Left hindlimb (tissue), 1 donor: Measurements from ENCODE around the gene MYH11.
"Not testable (repeated sequence)": the region's sequence is repeated elsewhere in the genome, so short reads cannot be mapped to it uniquely, and the experiment has no call there.

Experiments used
- DNase-seq: peaks from one replicate; pipeline ENCODE4 v3.0.0-alpha.2; 2018

The MYH11 gene

DNA sequence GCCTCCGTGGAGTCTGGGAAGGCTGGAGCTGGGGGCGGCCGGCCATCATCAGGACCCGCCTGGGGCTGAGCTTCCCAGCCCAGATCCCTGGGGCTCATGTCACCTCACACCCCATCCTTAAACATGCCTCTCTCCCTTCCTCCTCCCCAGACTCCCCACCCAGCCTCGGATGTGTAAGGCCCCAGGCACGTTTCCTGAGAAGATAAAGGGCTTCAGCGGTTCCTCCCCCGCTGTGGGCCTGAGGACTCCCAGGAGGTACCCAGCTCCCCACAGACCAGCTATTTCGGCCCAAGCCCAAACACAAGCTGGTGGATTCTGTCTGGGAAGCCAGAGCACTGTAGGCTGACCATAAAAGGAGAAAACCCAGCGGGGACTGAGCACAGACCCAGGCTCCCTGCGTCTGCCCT, 49.2 kb downstream of the MYH11 start:
- no peak for DNase-seq

DNA sequence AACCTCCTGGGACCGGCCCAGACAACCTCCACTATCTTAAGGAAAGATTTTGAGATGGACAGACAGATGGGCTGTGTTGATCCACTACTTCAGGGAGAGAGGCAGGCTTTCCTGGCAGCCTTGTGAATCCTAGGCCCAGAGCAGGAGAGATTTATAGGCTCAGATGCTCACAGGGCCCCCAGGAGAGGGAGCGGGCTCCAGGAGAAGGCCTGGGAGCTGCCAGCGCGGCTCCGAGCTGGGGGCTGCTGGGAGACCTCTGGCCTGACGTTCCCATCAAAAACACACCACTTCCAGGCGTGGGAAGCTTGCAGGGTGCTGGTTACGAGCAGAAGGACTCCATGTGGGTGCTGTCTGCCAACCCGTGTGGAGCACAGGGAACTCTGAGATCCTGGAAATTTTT, 53.2 kb downstream of the MYH11 start:
- no peak for DNase-seq

DNA sequence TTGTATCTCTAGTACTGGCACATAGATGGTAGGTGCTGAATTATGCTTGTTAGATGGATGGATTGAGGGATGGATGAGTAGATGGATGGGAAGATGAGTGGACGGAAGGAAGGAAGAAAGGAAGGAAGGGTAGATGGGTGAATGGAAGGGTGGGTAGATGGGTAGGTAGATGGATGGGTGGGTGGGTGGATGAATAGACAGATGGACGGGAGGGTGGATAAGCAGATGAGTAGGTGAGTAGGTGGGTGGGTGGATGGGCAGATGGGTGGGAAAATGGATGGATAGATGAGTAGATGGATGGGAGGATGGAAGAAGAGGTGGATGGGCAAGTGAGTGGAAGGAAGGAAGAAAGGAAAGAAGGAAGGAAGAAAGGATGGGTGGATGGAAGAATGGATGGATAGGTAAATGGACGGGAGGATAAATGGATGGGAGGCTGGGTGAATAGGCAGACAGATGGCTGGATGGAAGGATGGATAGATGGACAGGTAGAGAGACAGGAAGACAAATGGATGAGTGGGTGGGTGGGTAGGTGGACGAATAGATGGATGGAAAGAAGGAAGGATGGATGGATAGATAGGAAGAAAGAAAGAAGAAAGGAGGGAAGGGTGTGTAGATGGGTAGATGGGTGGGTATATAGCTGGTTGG, 56.9 kb downstream of the MYH11 start:
- DNase-seq = no peak

DNA sequence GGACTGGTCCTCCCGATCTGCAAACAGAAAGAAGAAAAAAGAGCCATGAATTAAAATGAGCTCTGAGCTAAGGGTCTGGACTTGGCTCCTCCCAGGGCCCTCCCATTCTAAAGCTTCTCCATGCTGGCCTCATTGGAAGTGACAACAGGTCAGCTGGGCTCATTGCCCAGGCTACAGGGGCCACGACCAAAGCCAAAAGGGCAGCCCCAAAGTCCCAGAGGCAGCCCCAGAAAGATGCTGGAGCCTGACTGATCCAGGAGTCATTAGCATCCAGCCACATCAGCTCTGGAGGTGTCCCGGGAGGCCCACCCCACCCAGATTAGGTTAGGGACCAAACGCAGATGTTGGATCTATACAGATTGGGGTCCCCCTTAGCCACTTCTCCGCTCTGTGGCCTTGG, 58.2 kb downstream of the MYH11 start:
- DNase-seq = no peak

DNA sequence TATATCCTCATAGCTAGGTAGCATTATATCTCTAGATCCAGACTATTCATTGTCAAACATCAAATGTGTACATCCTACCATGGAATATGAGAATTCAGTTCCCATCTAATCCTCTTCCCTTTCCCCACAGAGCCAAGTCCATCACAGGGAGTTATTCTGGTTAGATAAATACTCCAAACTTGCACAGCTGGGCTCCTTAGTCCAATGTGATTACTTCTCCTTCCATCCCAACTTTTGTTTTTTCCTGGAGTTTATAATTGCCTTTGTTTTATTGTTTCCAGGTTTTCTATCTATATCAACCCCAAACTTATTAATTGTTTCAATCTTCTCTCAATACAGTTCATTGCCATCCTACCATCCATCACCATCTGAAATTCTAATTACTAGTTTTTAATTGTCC, 59.9 kb downstream of the MYH11 start:
- DNase-seq = no peak

DNA sequence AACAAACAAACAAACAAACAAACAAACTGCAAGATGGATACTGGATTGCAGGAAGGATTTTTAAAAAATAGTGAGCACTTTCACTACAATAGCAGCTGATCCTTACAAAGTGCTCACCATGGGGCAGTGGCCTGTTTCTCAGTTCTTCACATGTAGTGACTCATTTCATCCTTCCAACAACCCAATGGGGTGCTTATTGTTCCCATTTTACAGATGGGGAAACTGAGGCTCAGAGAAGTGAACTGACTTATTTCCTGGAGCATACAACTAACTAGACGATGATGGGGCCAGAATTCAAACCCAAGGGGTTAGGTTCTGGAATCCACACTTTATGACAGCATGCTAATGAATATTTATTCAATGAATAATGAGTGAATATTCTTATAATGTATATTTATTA, 61.2 kb downstream of the MYH11 start:
- DNase-seq = no peak

DNA sequence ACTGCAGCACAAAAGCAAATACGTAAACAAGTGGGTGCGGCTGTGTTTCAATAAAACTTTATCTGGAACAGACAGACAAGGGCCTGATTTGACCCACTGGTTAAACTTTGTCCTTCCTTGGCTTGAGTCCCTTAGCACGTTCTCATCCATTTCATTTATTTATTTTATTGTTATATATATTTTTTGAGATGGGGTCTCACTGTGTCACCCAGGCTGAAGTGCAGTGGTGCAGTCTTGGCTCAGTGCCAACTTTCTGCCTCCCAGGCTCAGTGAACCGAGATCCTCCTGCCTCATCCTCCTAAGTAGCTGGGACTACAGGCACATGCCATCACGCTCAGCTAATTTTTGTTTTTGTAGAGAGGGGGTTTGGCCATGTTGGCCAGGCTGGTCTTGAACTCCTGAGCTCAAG, 64.3 kb downstream of the MYH11 start:
- no peak for DNase-seq

DNA sequence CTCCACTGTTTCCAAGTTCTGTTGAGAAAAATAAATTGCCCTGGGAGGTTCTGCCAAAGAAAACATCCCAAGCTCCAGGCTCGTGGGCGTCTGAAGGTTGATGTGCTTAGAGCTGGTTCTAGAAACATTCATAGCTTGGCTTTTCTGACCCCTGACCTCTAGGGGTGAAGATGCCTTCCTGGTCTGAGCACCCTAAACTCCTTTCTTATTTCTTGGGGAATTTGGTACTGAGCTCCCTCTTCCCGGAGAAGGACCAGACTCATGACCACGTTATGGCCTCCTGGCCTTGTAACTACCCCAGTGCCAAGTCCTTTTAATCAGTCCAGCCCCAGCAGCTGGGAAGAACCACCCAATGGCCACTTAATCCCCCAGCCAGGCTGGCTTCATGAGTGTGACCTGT, 66.4 kb downstream of the MYH11 start:
- no peak for DNase-seq

DNA sequence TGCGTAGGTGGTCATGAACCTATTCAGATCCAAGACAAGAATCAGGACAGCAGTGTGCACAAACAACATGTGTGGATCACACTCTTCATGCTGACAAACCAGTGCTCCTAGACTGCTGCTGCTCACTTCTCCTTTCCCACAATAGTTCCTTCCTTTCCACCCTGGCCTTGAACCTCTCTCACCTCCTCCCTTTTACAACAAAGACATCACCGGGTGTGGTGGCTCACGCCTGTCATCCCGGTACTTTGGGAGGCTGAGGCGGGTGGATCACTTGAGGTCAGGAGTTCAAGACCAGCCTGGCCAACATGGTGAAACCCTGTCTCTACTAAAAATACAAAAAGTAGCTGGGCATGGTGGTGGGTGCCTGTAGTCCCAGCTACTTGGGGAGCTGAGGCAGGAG, 67.0 kb downstream of the MYH11 start:
- not testable (repeated sequence) for DNase-seq

DNA sequence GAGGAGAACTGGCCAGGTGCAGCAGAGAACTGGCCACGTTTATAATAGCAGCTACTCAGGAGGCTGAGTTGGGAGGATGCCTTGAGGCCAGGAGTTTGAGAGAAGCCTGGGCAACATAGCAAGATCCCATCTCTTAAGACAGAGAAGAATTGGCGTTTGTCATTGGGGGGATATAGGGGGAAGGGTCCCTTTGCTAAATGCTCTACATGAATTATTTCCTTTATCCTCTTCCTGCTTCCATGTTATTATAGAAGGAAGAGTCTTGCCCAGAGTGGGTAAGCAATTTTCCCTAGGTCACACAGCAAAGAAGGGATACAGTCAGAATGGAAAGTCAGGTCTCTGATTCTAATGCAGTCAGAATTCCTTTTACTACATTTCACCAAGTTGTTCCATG, 68.0 kb downstream of the MYH11 start:
- no peak for DNase-seq

DNA sequence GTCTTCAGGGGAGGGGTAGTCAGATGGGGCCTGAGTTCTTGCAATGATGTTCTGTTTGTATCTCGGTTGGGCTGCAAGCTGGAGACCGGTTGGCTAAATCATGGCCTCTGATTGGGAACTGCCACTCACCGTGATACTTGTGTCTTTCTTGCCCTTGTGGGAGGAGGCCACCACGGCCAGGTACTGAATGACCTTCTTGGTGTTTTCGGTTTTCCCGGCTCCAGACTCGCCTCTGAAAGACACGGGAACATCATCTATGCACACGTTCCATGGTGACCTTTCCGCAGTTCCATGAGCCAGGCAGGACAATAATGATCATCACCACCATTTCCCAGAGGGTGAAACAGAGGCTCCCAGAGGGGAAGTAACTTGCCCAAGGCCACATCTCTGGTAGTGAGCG, 70.3 kb downstream of the MYH11 start:
- no peak for DNase-seq

DNA sequence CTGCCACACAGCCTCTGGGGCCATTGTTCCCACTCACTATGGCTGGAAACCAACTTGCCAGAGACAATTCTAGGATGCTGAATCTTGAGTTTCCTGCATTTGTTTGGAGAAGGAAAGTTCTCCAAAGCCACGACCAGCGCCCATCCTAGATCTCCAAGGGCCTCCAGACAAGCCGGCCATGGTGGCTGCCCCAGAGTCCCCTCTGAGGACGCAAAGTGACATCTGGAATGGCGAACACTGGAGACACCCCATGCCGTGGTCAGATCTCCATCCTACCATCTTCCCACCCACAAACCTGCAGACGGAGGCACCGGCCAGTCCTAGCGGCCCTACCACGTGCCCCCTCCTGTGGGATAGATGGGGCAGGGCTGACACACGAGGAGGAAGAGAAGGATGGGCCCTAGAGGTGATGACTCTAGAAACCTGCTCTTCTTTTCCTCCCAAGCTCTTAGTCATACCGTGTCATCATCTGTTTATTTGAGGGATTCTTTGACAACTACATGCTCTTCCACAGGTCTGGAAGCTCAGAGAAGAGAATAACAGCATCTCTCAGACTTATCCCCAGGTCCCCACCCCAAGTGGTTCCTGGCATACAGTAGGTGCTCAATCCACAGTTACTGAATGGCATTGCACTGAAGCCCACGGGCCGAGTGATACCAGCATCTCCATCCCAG, 71.3 kb downstream of the MYH11 start:
- no peak for DNase-seq

DNA sequence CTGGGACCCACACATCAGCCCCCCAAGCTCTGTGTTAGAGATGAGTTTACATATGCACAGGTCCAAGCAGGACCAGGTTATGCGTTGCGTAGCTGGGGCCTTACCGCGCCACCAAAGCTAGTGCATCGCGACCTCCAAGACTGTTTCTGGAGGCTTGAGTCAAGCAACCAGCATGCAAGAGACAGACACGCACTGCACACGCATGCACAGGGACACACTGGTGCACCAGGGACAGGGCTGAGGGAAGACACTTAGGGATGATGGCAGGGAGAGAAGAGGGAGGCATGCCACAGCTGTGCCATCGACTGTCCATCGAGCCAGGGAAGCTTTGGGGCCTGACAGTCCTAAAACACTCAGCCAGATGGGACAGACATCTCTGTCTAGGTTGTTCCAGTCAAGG, 72.8 kb downstream of the MYH11 start:
- DNase-seq = no peak

DNA sequence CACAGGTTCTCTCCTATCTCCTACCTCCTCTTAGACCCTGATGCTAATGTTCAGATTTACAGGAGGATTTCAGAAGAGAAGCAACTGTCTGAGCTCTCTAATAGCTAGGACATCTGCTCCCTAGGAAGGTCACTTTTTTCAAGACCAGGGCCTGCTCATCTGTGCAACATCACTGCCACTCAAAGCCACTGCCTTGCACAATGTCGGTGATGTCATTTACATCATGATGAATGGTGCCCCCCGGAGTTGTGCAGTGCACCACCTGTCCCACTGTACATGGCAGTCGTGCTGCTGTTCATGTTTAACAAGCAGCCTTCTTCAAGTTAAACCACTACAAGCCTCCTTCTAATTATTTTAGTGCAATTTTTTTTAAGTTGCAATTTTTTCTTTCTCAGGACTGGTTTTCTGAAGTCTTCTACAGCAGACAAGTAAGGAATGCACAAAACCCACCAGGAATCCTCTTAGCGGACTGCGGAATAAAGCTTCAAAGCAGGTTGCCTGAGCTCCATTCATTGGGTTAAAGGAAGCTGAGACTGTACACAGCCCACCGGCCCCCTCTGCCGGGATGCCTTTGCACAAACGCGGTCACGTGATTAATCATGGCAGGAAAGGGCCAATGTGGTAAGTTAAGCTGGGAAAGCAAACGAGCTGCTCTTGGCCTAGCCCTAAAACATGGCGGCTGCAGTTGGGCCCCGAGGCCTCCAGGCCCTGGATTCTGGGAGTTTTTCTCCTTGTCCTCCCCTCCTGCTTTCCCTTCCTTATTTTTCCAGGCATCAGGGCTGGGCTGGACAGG, 74.1 kb downstream of the MYH11 start:
- DNase-seq = no peak

DNA sequence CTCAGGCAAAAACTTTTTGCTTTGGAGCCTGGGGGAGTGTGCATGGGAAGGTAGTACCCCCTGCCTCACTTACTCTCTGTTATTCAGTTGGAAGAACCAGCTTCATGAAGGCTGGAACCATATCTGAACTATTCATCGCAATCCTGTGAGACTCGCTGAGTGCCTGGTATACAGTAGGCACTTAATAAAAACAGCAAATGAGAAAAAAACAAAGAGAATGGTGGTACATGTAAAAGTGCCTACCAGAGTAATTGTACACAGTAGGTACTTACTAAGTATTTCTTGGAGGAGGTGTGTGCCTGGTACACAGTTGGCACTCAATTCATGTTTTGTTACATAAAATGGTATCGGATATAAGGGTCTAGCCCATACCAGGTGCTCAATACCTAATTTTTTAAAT, 75.2 kb downstream of the MYH11 start:
- no peak for DNase-seq

DNA sequence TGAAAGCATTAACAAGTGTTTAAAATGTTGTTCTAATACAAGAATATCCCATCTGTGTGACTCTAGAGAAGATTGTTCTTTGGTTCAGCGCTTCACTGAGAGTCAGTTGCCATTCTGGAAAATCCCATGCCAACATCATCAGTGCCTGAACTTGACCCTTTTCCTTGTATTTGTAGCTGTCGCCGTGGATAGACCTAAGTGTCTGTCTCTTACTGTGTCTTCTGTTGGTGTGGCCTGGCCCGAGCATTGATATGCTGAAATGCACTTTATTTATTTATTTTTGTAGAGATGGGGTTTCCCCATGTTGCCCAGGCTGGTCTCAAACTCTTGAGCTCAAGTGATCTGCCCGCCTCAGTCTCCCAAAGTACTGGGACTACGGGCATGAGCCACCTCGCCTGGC, 76.0 kb downstream of the MYH11 start:
- DNase-seq = no peak

DNA sequence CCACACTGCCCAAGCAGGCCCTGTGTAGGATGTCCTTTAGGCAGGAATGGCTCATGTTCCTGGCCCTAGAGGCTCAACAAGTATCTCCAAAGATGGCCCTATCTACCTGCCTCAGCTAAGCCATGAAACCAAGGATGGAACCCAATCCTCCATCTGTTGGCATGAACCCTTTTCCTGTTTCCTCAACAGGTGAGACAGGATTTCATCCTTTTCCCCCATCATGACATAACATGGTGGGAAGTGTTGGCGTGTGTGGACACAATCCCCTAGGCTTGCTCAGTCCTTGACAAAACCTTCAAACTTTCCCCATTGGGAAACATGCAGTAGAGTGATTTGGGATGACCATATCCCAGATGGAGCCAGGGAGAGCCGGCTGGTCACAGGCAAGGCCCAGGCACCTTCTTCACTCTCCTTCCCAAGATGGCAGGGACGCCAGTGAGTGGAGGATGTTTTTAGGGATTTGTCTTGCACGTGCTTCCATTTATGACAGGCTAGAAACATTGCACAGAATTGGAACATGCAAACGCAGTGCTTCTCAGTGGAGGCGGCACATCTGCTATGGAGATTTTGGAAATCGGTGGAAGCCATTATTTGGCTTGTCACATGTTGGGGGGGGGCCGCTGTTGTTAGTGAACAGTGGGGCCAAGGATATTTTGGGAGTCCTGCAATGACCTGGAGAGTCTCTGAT, 77.0 kb downstream of the MYH11 start:
- DNase-seq = no peak

DNA sequence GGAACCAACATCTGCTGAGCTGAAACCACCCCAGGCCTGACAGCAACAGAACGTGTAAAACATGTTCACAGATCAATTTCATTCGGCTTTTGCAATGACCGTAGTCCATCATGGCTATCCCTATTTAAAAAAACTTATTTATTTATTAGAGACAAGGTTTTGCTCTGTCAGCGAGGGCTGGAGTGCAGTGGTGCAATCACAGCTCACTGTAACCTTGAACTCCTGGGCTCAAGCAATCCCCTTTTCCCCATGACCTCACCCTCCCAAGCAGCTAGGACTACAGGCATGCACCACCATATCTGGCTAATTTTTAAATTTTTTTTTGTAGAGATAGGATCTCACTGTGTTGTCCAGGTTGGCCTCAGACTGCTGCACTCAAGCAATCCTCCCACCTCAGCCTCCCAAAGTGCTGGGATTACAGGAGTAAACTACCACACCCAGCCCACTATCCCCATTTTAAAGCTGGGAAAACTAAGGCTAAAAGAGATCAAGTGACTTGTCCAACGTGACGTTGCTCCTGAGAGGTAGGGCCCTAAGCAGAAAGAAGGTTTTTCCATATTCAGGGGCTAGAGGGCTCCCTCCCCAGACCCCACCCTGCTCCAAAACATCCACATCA, 77.7 kb downstream of the MYH11 start:
- no peak for DNase-seq

DNA sequence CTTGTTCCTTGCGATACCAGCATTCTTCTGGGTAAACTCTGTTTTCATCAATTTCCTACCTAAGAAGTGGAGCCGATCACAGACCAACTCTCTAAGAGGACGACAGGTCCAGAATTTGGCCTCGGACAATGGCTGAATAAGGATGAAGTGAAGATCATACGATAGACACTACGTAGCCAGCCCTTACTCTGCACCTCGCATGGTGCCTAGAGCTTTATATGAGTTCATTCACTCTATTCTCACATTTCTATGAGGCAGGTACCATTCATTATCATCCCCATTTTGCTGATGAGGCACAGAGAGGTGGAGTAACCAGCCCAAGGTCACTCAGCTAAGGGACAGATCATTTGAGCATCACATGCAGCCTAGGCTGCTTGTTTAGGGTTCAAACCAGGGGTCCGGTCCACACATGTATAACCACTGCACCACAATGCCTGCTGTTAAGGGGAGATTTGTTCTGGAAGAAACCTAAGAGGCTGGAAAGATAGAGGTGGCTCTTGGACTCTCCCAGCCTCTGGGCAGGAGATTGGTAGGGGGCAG, 78.6 kb downstream of the MYH11 start:
- no peak for DNase-seq

DNA sequence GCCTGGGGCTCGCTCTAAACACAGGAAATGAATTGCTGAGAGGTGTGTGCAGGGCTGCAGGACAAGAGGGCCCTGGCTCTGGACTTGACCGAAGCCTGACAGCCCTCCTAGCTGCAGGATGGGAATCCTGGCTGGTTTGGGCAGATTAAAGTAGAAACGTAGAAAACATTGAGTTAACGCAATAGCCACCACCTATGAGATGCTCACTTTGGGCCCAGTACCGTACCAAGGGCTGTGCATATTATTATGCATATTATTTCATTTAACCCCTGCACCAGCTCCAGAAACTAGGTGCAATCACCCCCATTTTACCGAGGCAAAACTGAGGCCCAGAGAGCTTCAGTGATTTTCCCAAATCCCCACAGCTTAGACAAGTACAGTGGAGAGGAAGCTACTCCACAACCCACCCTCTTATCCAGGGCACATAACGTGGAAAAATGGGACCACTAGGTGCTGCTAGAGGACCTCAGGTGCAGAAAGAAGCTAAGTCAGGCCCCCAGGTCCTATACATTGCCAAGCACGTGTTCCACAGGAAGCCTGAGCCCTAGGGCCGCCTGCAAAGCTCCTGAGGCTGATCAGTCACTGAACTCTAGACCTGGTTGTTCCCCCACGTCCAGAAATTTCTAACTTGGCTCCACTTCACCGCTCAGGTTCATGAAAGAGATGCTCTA, 79.2 kb downstream of the MYH11 start:
- no peak for DNase-seq

DNA sequence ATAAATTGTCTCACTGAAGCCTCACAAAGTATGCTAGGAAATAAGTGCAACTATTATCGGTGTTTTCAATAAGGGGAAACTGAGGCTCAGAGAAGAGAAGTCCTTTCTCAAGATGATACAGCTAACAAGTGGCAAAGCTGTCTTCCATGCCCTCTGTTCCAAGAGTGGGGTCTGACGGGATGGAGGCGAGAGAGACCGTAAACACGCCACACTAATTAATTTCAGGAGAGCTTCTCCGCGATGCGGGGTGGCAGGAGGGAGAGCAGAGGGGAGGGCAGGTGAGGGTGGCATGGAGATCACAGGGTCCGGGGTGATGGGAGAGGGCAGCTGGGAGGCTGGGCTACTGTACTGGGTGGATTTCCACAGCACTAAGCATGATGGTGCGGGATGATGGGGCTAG, 80.3 kb downstream of the MYH11 start:
- no peak for DNase-seq

DNA sequence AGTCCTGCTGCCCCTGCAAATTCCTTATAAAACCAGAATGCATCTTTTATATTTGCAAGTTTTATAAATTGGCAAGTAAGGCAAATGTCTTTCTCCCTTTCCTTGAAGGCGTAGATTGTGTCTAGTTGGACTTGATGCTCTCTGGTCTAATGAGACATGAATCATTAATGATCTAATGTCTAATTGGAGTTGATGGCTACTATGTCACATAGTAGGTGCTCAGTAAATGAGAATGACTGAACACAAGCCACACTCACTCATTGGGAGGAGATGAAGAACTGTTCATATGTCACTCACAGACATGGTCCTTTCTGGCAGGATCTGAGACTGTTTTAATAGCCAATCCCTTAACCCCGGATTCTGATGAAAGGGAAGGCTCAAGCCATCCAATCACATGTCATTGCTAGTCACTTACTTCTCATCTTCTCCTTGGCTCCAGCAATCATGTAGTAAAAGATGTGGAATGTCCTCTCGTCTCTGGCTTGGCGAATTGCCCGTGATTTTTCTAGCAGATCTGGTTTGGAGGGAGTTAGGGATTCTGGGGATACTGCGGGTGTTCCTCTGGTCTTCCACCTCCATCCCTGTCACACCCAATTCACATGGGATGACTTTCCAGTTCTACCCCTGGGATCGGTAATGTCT, 81.0 kb downstream of the MYH11 start:
- no peak for DNase-seq
